HCT116 (cell line): Measurements from ENCODE around the gene NACC2. TPM values are rescaled to one million over a fixed set of nuclear protein-coding genes. Genes with fewer than 3 reads are reported as not detected.

Source experiments
- ATAC-seq: fragments of 200-7000 bp; cut with Tn5 transposase; 2 replicates; pipeline ENCODE4 v1.9.1; 2020; ENCODE audit warnings: mild to moderate bottlenecking, moderate library complexity
- BruUV-seq: library from RNA; stranded (reverse); fragments of 400-500 nt; replicated peaks from 2 replicates; lab custom pipeline; 2021; lab: Mats Ljungman, UMichigan
- CTCF ChIA-PET: fragments of 300-600 bp; sonication (Branson Sonifier 250); formaldehyde crosslinking; loops from one replicate; lab custom pipeline; 2021; ENCODE audit warnings: antibody characterized with exemption; lab: Charles Lee
- POLR2A ChIA-PET: fragments of 300-600, 350-600 bp; sonication (Branson Sonifier 250); formaldehyde crosslinking; loops from one replicate; lab custom pipeline; 2021; ENCODE audit warnings: antibody characterized with exemption; lab: Charles Lee
- RAD21 ChIA-PET, 2 experiments: fragments of 300-600 bp; sonication (Branson Sonifier 250); formaldehyde crosslinking; loops; one replicate each; lab custom pipeline; 2023; ENCODE audit warnings: low total read pairs in 2 of 2; ENCODE audit not compliant: uncharacterized antibody in 2 of 2, unreplicated experiment in 2 of 2, low non-redundant PET in 1 of 2; lab: Charles Lee
- DNase-seq: peaks from one replicate; pipeline ENCODE4 v3.0.0-alpha.2; 2010; ENCODE audit warnings: low read depth, low spot score
- H2AFZ ChIP-seq: fragments of 200-600 bp; shearing (Covaris generic), sonication (generic); 2 replicates; pipeline ENCODE4 v1.6.1; 2017; ENCODE audit warnings: low read depth, mixed run types, mixed read lengths, antibody characterized with exemption, low read length; ENCODE audit not compliant: poor library complexity, severe bottlenecking
- H3K27ac ChIP-seq: 2 replicates; pipeline ENCODE4 v1.5.1; 2012; ENCODE audit warnings: low read depth, low read length
- H3K27me3 ChIP-seq: fragments of 200-600 bp; sonication (generic); 2 replicates; pipeline ENCODE4 v1.6.1; 2016; ENCODE audit warnings: mixed run types, low read length, mixed read lengths; ENCODE audit not compliant: insufficient read depth
- H3K36me3 ChIP-seq, 2 experiments: fragments of 200-500 bp in 1 of 2; fragments of 200-600 bp in 1 of 2; sonication (Bioruptor generic) in 1 of 2; sonication (generic) in 1 of 2; 2 replicates each; pipeline versions ENCODE4 v1.5.1 to v1.6.1; 2014 to 2016; ENCODE audit warnings: low read length in 2 of 2, inconsistent platforms in 1 of 2, mixed read lengths in 1 of 2, mixed run types in 1 of 2; ENCODE audit not compliant: insufficient read depth in 2 of 2, control insufficient read depth in 1 of 2
- H3K4me1 ChIP-seq, 2 experiments: fragments of 200-600 bp in 1 of 2; sonication (generic) in 1 of 2; 2 replicates each; pipeline versions ENCODE4 v1.5.1 to v1.6.1; 2012 to 2017; ENCODE audit warnings: low read length in 2 of 2, inconsistent platforms in 1 of 2, mild to moderate bottlenecking in 1 of 2, mixed read lengths in 1 of 2, mixed run types in 1 of 2, moderate library complexity in 1 of 2; ENCODE audit not compliant: insufficient read depth in 2 of 2, control insufficient read depth in 1 of 2
- H3K4me2 ChIP-seq: fragments of 200-600 bp; sonication (generic); 2 replicates; pipeline ENCODE4 v1.6.1; 2017; ENCODE audit warnings: mixed run types, low read length, mixed read lengths
- H3K4me3 ChIP-seq, 2 experiments: fragments of 200-600 bp in 1 of 2; sonication (generic) in 1 of 2; replicated peaks in 1 of 2; 2 replicates each; pipeline ENCODE4 v1.5.1; 2011 to 2016; ENCODE audit warnings: low read length in 2 of 2, control low read depth in 1 of 2, low read depth in 1 of 2, mild to moderate bottlenecking in 1 of 2, mixed read lengths in 1 of 2, mixed run types in 1 of 2
- H3K79me2 ChIP-seq: fragments of 200-600 bp; sonication (generic); 2 replicates; pipeline ENCODE4 v1.6.1; 2017; ENCODE audit warnings: mild to moderate bottlenecking, mixed run types, low read length, moderate library complexity, mixed read lengths; ENCODE audit not compliant: insufficient read depth
- H3K9ac ChIP-seq: fragments of 200-600 bp; sonication (generic); 2 replicates; pipeline ENCODE4 v1.6.1; 2016; ENCODE audit warnings: low read length, mixed read lengths
- H3K9me2 ChIP-seq: fragments of 200-600 bp; sonication (generic), shearing (Covaris generic); 2 replicates; pipeline ENCODE4 v1.6.1; 2017; ENCODE audit warnings: mixed run types, mild to moderate bottlenecking, moderate library complexity; ENCODE audit not compliant: insufficient read depth
- H3K9me3 ChIP-seq, 2 experiments: fragments of 200-500 bp in 1 of 2; fragments of 200-600 bp in 1 of 2; sonication (Bioruptor generic) in 1 of 2; sonication (generic) in 1 of 2; 2 replicates each; pipeline ENCODE4 v1.6.1; 2014 to 2017; ENCODE audit warnings: low read length in 2 of 2, mixed read lengths in 2 of 2, inconsistent platforms in 1 of 2, low read depth in 1 of 2, mild to moderate bottlenecking in 1 of 2, mixed run types in 1 of 2, moderate library complexity in 1 of 2; ENCODE audit not compliant: control insufficient read depth in 1 of 2, insufficient read depth in 1 of 2
- H4K20me1 ChIP-seq: fragments of 200-600 bp; sonication (generic), shearing (Covaris generic); 2 replicates; pipeline ENCODE4 v1.6.1; 2017; ENCODE audit warnings: mixed run types, mild to moderate bottlenecking, moderate library complexity; ENCODE audit not compliant: insufficient read depth
- CBX3 ChIP-seq: IDR thresholded peaks from 2 replicates; pipeline ENCODE4 v1.6.1; 2012; ENCODE audit warnings: low read depth
- CTCF ChIP-seq, 3 experiments: fragments of 200-600 bp in 1 of 3; sonication (generic) in 1 of 3; IDR thresholded peaks in 2 of 3; conservative IDR thresholded peaks in 1 of 3; 2 replicates each; pipeline ENCODE4 v1.5.1; 2012 to 2017; ENCODE audit warnings: low read depth in 2 of 3, low read length in 2 of 3, antibody characterized with exemption in 1 of 3, borderline replicate concordance in 1 of 3, control low read depth in 1 of 3, mild to moderate bottlenecking in 1 of 3, mixed read lengths in 1 of 3, mixed run types in 1 of 3, moderate library complexity in 1 of 3; ENCODE audit not compliant: insufficient read depth in 1 of 3
- REST ChIP-seq: IDR thresholded peaks from 2 replicates; pipeline ENCODE4 v1.6.1; 2012; ENCODE audit warnings: low read depth
- SP1 ChIP-seq: IDR thresholded peaks from 2 replicates; pipeline ENCODE4 v1.6.1; 2012; ENCODE audit warnings: low read depth
- ZFX ChIP-seq: fragments of 450-650 bp; IDR thresholded peaks from 2 replicates; pipeline ENCODE4 v1.6.1; 2017
- ZNF274 ChIP-seq: fragments of 200-500 bp; sonication (Bioruptor generic); IDR thresholded peaks from 2 replicates; pipeline ENCODE4 v1.6.1; 2014; ENCODE audit warnings: mild to moderate bottlenecking, low read depth, low read length, inconsistent platforms
- intact Hi-C: fragments of 100-400 bp; cut with micrococcal nuclease; formaldehyde crosslinking; loops from 2 replicates; pipeline ENCODE4 v1.10.0; 2022
- total RNA-seq: library from RNA; stranded (reverse); gene quantifications from one replicate; pipeline ENCODE4 v1.2.1, GENCODE V29; 2021; ENCODE audit not compliant: unreplicated experiment

NACC2 gene
- total RNA-seq, 1 experiment from 2014 or later, result 27.8 TPM

- no peak for TF ChIP-seq CTCF (IDR thresholded peaks at IDR 0.05 in 2 of 3, conservative IDR thresholded peaks at IDR 0.05 in 1 of 3; ENCODE audit: borderline replicate concordance in 1 of 3, insufficient read depth in 1 of 3, low read depth in 2 of 3, low read length in 2 of 3)
- TF ChIP-seq REST, result no peak
- TF ChIP-seq SP1, result no peak
- TF ChIP-seq ZFX, result no peak
- no peak for TF ChIP-seq CBX3
These were observed 107.2 kb downstream of the NACC2 start (continued) for GRCh38 chr9:135987838-135988404.

GRCh38 chr9:135986605-135987004 lies 108.5 kb downstream of the NACC2 start:
- Histone ChIP-seq H3K9me2 (no peaks in the 10 kb centered on the region), H3K4me1 (peaks cover 0 to 10% of the 10 kb centered on the region in 2 experiments; a peak in 1 of 4 replicates), H3K9me3 (no peaks in the 10 kb centered on the region), H3K4me2 (no peak overlapping the region), H4K20me1 (no peaks in the 10 kb centered on the region), H3K79me2 (no peaks in the 10 kb centered on the region), H3K9ac (no peak overlapping the region), H3K36me3 (no peaks in the 10 kb centered on the region), H3K27ac (no peak overlapping the region), H2AFZ (no peak overlapping the region), H3K27me3 (no peaks in the 10 kb centered on the region), H3K4me3 (no peak overlapping the region)
- BruUV-seq, result no TSS peak
- no peak for TF ChIP-seq ZNF274
- ATAC-seq, result no peak
- POLR2A ChIA-PET, result no interaction called here
- RAD21 ChIA-PET, result no interaction called here
- intact Hi-C loops, result no loop called here
- CTCF ChIA-PET, result no interaction called here
- DNase-seq, result no peak
